Neural cell (in vitro differentiated cells): Measurements from ENCODE around the gene SORL1-AS1.

ENCODE experiments used
- H2AFZ ChIP-seq: fragments of 200-600, 300-800 bp; sonication (generic), shearing (Covaris generic); 2 replicates; pipeline ENCODE4 v1.6.0; 2014; ENCODE audit warnings: low read depth, mild to moderate bottlenecking, antibody characterized with exemption, low read length, moderate library complexity
- H3F3A ChIP-seq: fragments of 200-600 bp; shearing (Covaris generic); 2 replicates; pipeline ENCODE4 v1.6.1; 2016; ENCODE audit warnings: mild to moderate bottlenecking, moderate library complexity, mixed read lengths, antibody characterized with exemption, low read length; ENCODE audit not compliant: insufficient read depth, poor library complexity, severe bottlenecking
- H3K27ac ChIP-seq: fragments of 200-600, 300-800 bp; sonication (generic), shearing (Covaris generic); 2 replicates; pipeline ENCODE4 v1.5.1; 2014; ENCODE audit warnings: mild to moderate bottlenecking, low read length, moderate library complexity
- H3K27me3 ChIP-seq: fragments of 300-800, 200-600 bp; sonication (generic), shearing (Covaris generic); 2 replicates; pipeline ENCODE4 v1.6.0; 2014; ENCODE audit warnings: mild to moderate bottlenecking, low read depth, low read length, moderate library complexity; ENCODE audit not compliant: insufficient read depth
- H3K36me3 ChIP-seq: fragments of 300-800, 200-600 bp; sonication (generic), shearing (Covaris generic); 2 replicates; pipeline ENCODE4 v1.5.1; 2014; ENCODE audit warnings: mild to moderate bottlenecking, antibody characterized with exemption, low read length, moderate library complexity; ENCODE audit not compliant: insufficient read depth
- H3K4me2 ChIP-seq: fragments of 300-800, 200-600 bp; sonication (generic), shearing (Covaris generic); 2 replicates; pipeline ENCODE4 v1.6.0; 2014; ENCODE audit warnings: mild to moderate bottlenecking, low read length
- H3K4me3 ChIP-seq: fragments of 300-800, 200-600 bp; sonication (generic), shearing (Covaris generic); 2 replicates; pipeline ENCODE4 v1.5.1; 2014; ENCODE audit warnings: mild to moderate bottlenecking, low read length, moderate library complexity
- H3K79me2 ChIP-seq: fragments of 200-600 bp; shearing (Covaris generic); replicated peaks from 2 replicates; pipeline ENCODE4 v1.6.0; 2014; ENCODE audit warnings: mild to moderate bottlenecking, low read length, moderate library complexity; ENCODE audit not compliant: insufficient read depth
- H3K9ac ChIP-seq: fragments of 300-800, 200-600 bp; sonication (generic), shearing (Covaris generic); 2 replicates; pipeline ENCODE4 v1.6.1; 2016; ENCODE audit warnings: mild to moderate bottlenecking, low read length, mixed read lengths
- H3K9me2 ChIP-seq: fragments of 200-600 bp; shearing (Covaris generic); 2 replicates; pipeline ENCODE4 v1.6.1; 2016; ENCODE audit warnings: mild to moderate bottlenecking, low read length, mixed read lengths; ENCODE audit not compliant: insufficient read depth
- H3K9me3 ChIP-seq: fragments of 200-600, 300-800 bp; sonication (generic), shearing (Covaris generic); 2 replicates; pipeline ENCODE4 v1.6.1; 2016; ENCODE audit warnings: mild to moderate bottlenecking, mixed run types, low read length, moderate library complexity, mixed read lengths
- H4K20me1 ChIP-seq: fragments of 200-600 bp; shearing (Covaris generic); 2 replicates; pipeline ENCODE4 v1.6.1; 2016; ENCODE audit warnings: mild to moderate bottlenecking, mixed run types; ENCODE audit not compliant: insufficient read depth
- EP300 ChIP-seq: fragments of 450-650 bp; conservative IDR thresholded peaks from 2 replicates; pipeline ENCODE4 v1.6.1; 2014; ENCODE audit warnings: antibody characterized with exemption, mild to moderate bottlenecking, moderate library complexity; ENCODE audit not compliant: poor library complexity, severe bottlenecking
- EZH2 ChIP-seq: fragments of 200-600, 300-800 bp; shearing (Covaris generic), sonication (generic); IDR thresholded peaks from 2 replicates; pipeline ENCODE4 v1.6.1; 2014; ENCODE audit warnings: antibody characterized with exemption, low read length, borderline replicate concordance, mild to moderate bottlenecking; ENCODE audit not compliant: insufficient read depth, poor library complexity, severe bottlenecking
- MXI1 ChIP-seq: fragments of 450-650 bp; conservative IDR thresholded peaks from 2 replicates; pipeline ENCODE4 v1.6.1; 2014; ENCODE audit warnings: antibody characterized with exemption, mild to moderate bottlenecking; ENCODE audit not compliant: poor library complexity, severe bottlenecking
- POLR2AphosphoS5 ChIP-seq: IDR thresholded peaks from 2 replicates; pipeline ENCODE4 v1.6.1; 2012
- RAD21 ChIP-seq: fragments of 450-650 bp; conservative IDR thresholded peaks from 2 replicates; pipeline ENCODE4 v1.6.1; 2014; ENCODE audit warnings: antibody characterized with exemption, mild to moderate bottlenecking, moderate library complexity
- REST ChIP-seq: IDR thresholded peaks from 2 replicates; pipeline ENCODE4 v1.6.1; 2012; ENCODE audit warnings: borderline replicate concordance
- SMC3 ChIP-seq: fragments of 450-650 bp; conservative IDR thresholded peaks from 2 replicates; pipeline ENCODE4 v1.6.1; 2014; ENCODE audit warnings: antibody characterized with exemption, mild to moderate bottlenecking, moderate library complexity; ENCODE audit not compliant: poor library complexity
- TAF1 ChIP-seq: IDR thresholded peaks from 2 replicates; pipeline ENCODE4 v1.6.1; 2012; ENCODE audit warnings: low read depth
- TF ChIP-seq, protein P1 (sequence below): fragments of 450-650 bp; IDR thresholded peaks from 2 replicates; pipeline ENCODE4 v1.5.1; 2014; ENCODE audit warnings: antibody characterized with exemption, mild to moderate bottlenecking, moderate library complexity; ENCODE audit not compliant: poor library complexity, severe bottlenecking

Gene SORL1-AS1

GRCh38 chr11:121441521-121441920, 11.2 kb downstream of the SORL1-AS1 start:
- Histone ChIP-seq H3K79me2 (no peaks in the 10 kb centered on the region), H2AFZ (no peak overlapping the region), H3K9ac (no peak overlapping the region), H3K9me3 (no peaks in the 10 kb centered on the region), H3K4me3 (no peak overlapping the region), H3F3A (no peaks in the 10 kb centered on the region), H3K9me2 (no peaks in the 10 kb centered on the region), H3K36me3 (no peaks in the 10 kb centered on the region), H3K4me2 (no peak overlapping the region), H3K27ac (no peak overlapping the region), H4K20me1 (no peaks in the 10 kb centered on the region), H3K27me3 (no peaks in the 10 kb centered on the region)
- TF ChIP-seq RAD21 (no peak), POLR2AphosphoS5 (no peak), REST (no peak), EZH2 (no peak), EP300 (no peak), MXI1 (no peak), SMC3 (no peak)
- TF ChIP-seq, protein P1, sequence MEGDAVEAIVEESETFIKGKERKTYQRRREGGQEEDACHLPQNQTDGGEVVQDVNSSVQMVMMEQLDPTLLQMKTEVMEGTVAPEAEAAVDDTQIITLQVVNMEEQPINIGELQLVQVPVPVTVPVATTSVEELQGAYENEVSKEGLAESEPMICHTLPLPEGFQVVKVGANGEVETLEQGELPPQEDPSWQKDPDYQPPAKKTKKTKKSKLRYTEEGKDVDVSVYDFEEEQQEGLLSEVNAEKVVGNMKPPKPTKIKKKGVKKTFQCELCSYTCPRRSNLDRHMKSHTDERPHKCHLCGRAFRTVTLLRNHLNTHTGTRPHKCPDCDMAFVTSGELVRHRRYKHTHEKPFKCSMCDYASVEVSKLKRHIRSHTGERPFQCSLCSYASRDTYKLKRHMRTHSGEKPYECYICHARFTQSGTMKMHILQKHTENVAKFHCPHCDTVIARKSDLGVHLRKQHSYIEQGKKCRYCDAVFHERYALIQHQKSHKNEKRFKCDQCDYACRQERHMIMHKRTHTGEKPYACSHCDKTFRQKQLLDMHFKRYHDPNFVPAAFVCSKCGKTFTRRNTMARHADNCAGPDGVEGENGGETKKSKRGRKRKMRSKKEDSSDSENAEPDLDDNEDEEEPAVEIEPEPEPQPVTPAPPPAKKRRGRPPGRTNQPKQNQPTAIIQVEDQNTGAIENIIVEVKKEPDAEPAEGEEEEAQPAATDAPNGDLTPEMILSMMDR, result no peak

GRCh38 chr11:121439759-121440158, 13.0 kb downstream of the SORL1-AS1 start:
- no peak for TF ChIP-seq EZH2
- TF ChIP-seq MXI1, result no peak
- TF ChIP-seq, protein P1, result no peak
- TF ChIP-seq TAF1, result no peak
- no peak for TF ChIP-seq REST
- TF ChIP-seq RAD21, result no peak
- no peak for TF ChIP-seq POLR2AphosphoS5
- no peak for TF ChIP-seq EP300
- no peak for TF ChIP-seq SMC3
- Histone ChIP-seq H3F3A (no peaks in the 10 kb centered on the region), H3K4me3 (no peak overlapping the region), H3K36me3 (no peaks in the 10 kb centered on the region), H3K27ac (no peak overlapping the region), H2AFZ (no peak overlapping the region), H3K79me2 (no peaks in the 10 kb centered on the region), H3K9me2 (no peaks in the 10 kb centered on the region), H3K4me2 (no peak overlapping the region), H4K20me1 (no peaks in the 10 kb centered on the region), H3K27me3 (no peaks in the 10 kb centered on the region), H3K9me3 (no peaks in the 10 kb centered on the region), H3K9ac (no peak overlapping the region)
